ENCODE measurements around the gene GRM7.

Gene GRM7

GRCh38 chr3:7241584-7242302, 380.8 kb downstream of the GRM7 start:
- Histone ChIP-seq H3K27me3 (ENCODE audit: control insufficient read depth, insufficient read depth, low read length) (no peaks in the 10 kb centered on the region), H3K4me2 (ENCODE audit: low read length) (no peak overlapping the region), H3K4me1 (ENCODE audit: control insufficient read depth, insufficient read depth, low read length) (no peaks in the 10 kb centered on the region), H3K4me3 (ENCODE audit: low read length) (no peak overlapping the region), H3K9ac (ENCODE audit: low read depth, low read length) (no peak overlapping the region), H3K36me3 (ENCODE audit: insufficient read depth, low read length) (no peaks in the 10 kb centered on the region), H3K9me3 (replicated peaks; ENCODE audit: low read length) (peaks cover 2% of the 10 kb centered on the region)

DNA sequence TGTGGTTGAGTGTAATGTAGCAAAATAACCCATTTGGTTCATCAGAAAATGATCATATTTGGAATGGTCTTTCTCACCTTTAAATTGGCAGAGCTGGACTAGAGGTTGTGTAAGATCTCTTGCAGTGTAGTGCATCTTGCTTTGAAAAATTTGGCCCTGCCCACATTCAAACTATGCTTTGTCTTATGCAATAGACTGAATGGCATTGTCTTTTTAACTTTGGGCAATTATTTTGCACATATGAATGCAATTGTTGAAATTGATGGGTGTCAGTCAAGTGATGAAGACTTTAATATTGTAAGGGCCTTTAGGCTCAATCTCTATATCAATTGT, 381.4 kb downstream of the GRM7 start:
- no peaks in the 10 kb centered on the region for H3K27me3 ChIP-seq (ENCODE audit: control insufficient read depth, insufficient read depth, low read length)
- no peak overlapping the region for H3K4me2 ChIP-seq (ENCODE audit: low read length)
- no peak overlapping the region for H3K9ac ChIP-seq (ENCODE audit: low read depth, low read length)
- no peak overlapping the region for H3K4me3 ChIP-seq (ENCODE audit: low read length)
- H3K4me1 ChIP-seq (ENCODE audit: control insufficient read depth, insufficient read depth, low read length), result no peaks in the 10 kb centered on the region
- no peaks in the 10 kb centered on the region for H3K36me3 ChIP-seq (ENCODE audit: insufficient read depth, low read length)
- peaks cover 2% of the 10 kb centered on the region for H3K9me3 ChIP-seq (replicated peaks; ENCODE audit: low read length)

- no peaks in the 10 kb centered on the region for H3K36me3 ChIP-seq (ENCODE audit: insufficient read depth, low read length)
- H3K9me3 ChIP-seq (replicated peaks; ENCODE audit: low read length), result peaks cover 3% of the 10 kb centered on the region
- no peaks in the 10 kb centered on the region for H3K27me3 ChIP-seq (ENCODE audit: control insufficient read depth, insufficient read depth, low read length)
- H3K9ac ChIP-seq (ENCODE audit: low read depth, low read length), result no peak overlapping the region
- no peak overlapping the region for H3K4me2 ChIP-seq (ENCODE audit: low read length)
- no peaks in the 10 kb centered on the region for H3K4me1 ChIP-seq (ENCODE audit: control insufficient read depth, insufficient read depth, low read length)
- H3K4me3 ChIP-seq (ENCODE audit: low read length), result no peak overlapping the region
Observed at GRCh38 chr3:7249493-7250076, 388.7 kb downstream of the GRM7 start.

- Histone ChIP-seq H3K9me3 (replicated peaks; ENCODE audit: low read length) (peaks cover 5% of the 10 kb centered on the region), H3K9ac (ENCODE audit: low read depth, low read length) (no peak overlapping the region), H3K4me2 (ENCODE audit: low read length) (no peak overlapping the region), H3K36me3 (ENCODE audit: insufficient read depth, low read length) (no peaks in the 10 kb centered on the region), H3K4me3 (ENCODE audit: low read length) (no peak overlapping the region), H3K27me3 (ENCODE audit: control insufficient read depth, insufficient read depth, low read length) (no peaks in the 10 kb centered on the region), H3K4me1 (ENCODE audit: control insufficient read depth, insufficient read depth, low read length) (no peaks in the 10 kb centered on the region)
Observed at GRCh38 chr3:7254251-7254650, 393.3 kb downstream of the GRM7 start.

- Histone ChIP-seq H3K36me3 (ENCODE audit: insufficient read depth, low read length) (no peaks in the 10 kb centered on the region), H3K4me2 (ENCODE audit: low read length) (no peak overlapping the region), H3K4me1 (ENCODE audit: control insufficient read depth, insufficient read depth, low read length) (no peaks in the 10 kb centered on the region), H3K27me3 (ENCODE audit: control insufficient read depth, insufficient read depth, low read length) (no peaks in the 10 kb centered on the region), H3K9ac (ENCODE audit: low read depth, low read length) (no peak overlapping the region), H3K9me3 (replicated peaks; ENCODE audit: low read length) (peaks cover 2% of the 10 kb centered on the region), H3K4me3 (ENCODE audit: low read length) (no peak overlapping the region)
Observed at GRCh38 chr3:7260975-7261374, 400.1 kb downstream of the GRM7 start.

DNA sequence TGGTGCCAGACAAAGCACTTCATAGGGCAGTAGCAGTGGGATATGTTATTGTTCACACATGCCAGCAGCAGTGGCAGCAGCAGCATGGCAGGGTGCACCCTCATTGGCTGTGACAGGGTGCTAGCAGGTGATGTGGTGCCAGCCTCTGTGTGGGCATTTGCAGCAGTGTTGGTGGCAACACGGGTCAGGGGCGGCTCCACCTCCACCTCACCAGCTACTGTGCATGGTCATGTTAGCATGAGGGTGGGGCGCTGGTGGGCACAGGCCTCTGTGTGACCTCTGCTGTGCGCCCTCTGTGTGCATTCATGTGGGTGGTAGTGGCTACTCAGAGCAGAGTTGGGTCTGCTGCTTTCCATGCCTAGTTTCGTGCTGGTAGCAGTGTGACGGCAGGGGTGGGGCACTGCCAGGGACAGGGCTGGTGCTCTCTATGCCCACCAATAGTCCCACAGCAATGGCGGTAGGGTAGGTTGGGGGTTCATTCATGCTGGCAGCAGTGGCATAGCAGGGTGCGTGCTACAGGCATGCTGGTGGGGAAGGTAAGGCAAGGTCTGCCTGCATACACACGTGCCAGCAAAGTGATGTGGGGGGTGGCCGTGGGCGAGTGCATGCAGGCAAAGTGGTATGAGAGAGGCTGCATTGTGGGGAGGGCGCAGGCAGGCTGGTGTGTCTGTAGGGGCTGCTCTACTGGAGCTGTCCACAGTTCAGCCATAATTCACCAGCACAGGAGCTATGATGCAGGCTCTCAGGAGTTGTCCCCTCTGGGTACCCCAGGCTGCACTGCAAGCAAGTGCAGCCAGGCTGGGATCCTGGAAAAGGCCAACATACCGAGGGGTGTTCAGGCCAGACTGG, 402.7 kb downstream of the GRM7 start:
- Histone ChIP-seq H3K4me1 (ENCODE audit: control insufficient read depth, insufficient read depth, low read length) (no peaks in the 10 kb centered on the region), H3K27me3 (ENCODE audit: control insufficient read depth, insufficient read depth, low read length) (no peaks in the 10 kb centered on the region), H3K9me3 (replicated peaks; ENCODE audit: low read length) (no peaks in the 10 kb centered on the region), H3K4me3 (ENCODE audit: low read length) (no peak overlapping the region), H3K36me3 (ENCODE audit: insufficient read depth, low read length) (no peaks in the 10 kb centered on the region), H3K9ac (ENCODE audit: low read depth, low read length) (no peak overlapping the region), H3K4me2 (ENCODE audit: low read length) (no peak overlapping the region)

DNA sequence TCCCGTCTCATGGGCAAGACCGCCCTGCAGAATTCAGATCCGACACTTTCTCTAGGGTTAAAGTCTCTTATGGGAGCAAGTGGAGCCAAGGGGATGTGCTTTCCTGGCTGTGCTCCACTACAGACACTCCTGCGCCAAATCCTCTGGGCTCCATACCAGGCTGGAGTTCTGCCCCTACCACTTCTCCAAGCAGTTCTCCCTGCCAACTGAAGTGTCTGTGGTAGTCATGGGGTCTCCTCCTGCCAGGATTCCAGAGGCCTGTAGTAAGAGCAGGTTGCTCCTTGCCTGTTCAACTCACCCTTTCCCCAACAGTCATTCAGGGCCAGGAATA, 403.2 kb downstream of the GRM7 start:
- H3K4me3 ChIP-seq (ENCODE audit: low read length), result no peak overlapping the region
- H3K9ac ChIP-seq (ENCODE audit: low read depth, low read length), result no peak overlapping the region
- H3K9me3 ChIP-seq (replicated peaks; ENCODE audit: low read length), result no peaks in the 10 kb centered on the region
- no peaks in the 10 kb centered on the region for H3K36me3 ChIP-seq (ENCODE audit: insufficient read depth, low read length)
- no peaks in the 10 kb centered on the region for H3K27me3 ChIP-seq (ENCODE audit: control insufficient read depth, insufficient read depth, low read length)
- no peaks in the 10 kb centered on the region for H3K4me1 ChIP-seq (ENCODE audit: control insufficient read depth, insufficient read depth, low read length)
- H3K4me2 ChIP-seq (ENCODE audit: low read length), result no peak overlapping the region

DNA sequence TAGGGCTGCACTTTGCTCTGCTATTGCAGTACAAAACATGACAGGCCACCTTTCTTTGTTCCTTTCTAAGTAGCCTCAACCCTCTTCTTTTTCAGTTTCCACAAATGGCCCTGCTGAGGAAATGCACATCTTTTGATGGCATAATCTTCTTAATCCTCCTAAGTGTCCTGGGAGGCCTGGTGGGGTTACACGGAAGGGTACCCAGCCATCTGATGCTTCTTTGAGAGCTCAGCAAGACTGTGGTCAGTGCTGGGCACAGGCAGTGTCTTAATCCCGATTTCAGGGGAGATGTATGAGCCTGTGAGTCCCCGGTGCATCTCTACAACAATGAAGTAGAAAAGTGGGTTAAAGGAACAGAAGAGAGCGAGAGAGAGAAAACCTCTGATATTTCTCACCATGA, 404.8 kb downstream of the GRM7 start:
- H3K9ac ChIP-seq (ENCODE audit: low read depth, low read length), result no peak overlapping the region

GRCh38 chr3:7266551-7266950, 405.6 kb downstream of the GRM7 start:
- Histone ChIP-seq H3K4me1 (ENCODE audit: control insufficient read depth, insufficient read depth, low read length) (no peaks in the 10 kb centered on the region), H3K9ac (ENCODE audit: low read depth, low read length) (no peak overlapping the region), H3K36me3 (ENCODE audit: insufficient read depth, low read length) (no peaks in the 10 kb centered on the region), H3K27me3 (ENCODE audit: control insufficient read depth, insufficient read depth, low read length) (no peaks in the 10 kb centered on the region), H3K4me3 (ENCODE audit: low read length) (no peak overlapping the region), H3K9me3 (replicated peaks; ENCODE audit: low read length) (no peaks in the 10 kb centered on the region), H3K4me2 (ENCODE audit: low read length) (no peak overlapping the region)

More for the DNA sequence above, 404.8 kb downstream of the GRM7 start:
- no peak overlapping the region for H3K4me2 ChIP-seq (ENCODE audit: low read length)
- H3K9me3 ChIP-seq (replicated peaks; ENCODE audit: low read length), result no peaks in the 10 kb centered on the region
- no peaks in the 10 kb centered on the region for H3K4me1 ChIP-seq (ENCODE audit: control insufficient read depth, insufficient read depth, low read length)
- H3K36me3 ChIP-seq (ENCODE audit: insufficient read depth, low read length), result no peaks in the 10 kb centered on the region
- H3K27me3 ChIP-seq (ENCODE audit: control insufficient read depth, insufficient read depth, low read length), result no peaks in the 10 kb centered on the region
- H3K4me3 ChIP-seq (ENCODE audit: low read length), result no peak overlapping the region

GRCh38 chr3:7270731-7271130, 409.8 kb downstream of the GRM7 start:
- Histone ChIP-seq H3K4me1 (ENCODE audit: control insufficient read depth, insufficient read depth, low read length) (no peaks in the 10 kb centered on the region), H3K36me3 (ENCODE audit: insufficient read depth, low read length) (no peaks in the 10 kb centered on the region), H3K9me3 (replicated peaks; ENCODE audit: low read length) (no peaks in the 10 kb centered on the region), H3K4me3 (ENCODE audit: low read length) (no peak overlapping the region), H3K27me3 (ENCODE audit: control insufficient read depth, insufficient read depth, low read length) (no peaks in the 10 kb centered on the region), H3K4me2 (ENCODE audit: low read length) (no peak overlapping the region), H3K9ac (ENCODE audit: low read depth, low read length) (no peak overlapping the region)

- no peak overlapping the region for H3K9ac ChIP-seq (ENCODE audit: low read depth, low read length)
- H3K4me3 ChIP-seq (ENCODE audit: low read length), result no peak overlapping the region
- H3K36me3 ChIP-seq (ENCODE audit: insufficient read depth, low read length), result no peaks in the 10 kb centered on the region
- H3K4me1 ChIP-seq (ENCODE audit: control insufficient read depth, insufficient read depth, low read length), result no peaks in the 10 kb centered on the region
- no peaks in the 10 kb centered on the region for H3K27me3 ChIP-seq (ENCODE audit: control insufficient read depth, insufficient read depth, low read length)
- no peaks in the 10 kb centered on the region for H3K9me3 ChIP-seq (replicated peaks; ENCODE audit: low read length)
- no peak overlapping the region for H3K4me2 ChIP-seq (ENCODE audit: low read length)
Observed at GRCh38 chr3:7271631-7272030, 410.7 kb downstream of the GRM7 start.
